H1 (cell line): Measurements from ENCODE around the gene KCNMA1.

Experiments used
- CEBPB ChIP-seq: IDR thresholded peaks from 2 replicates; pipeline ENCODE4 v1.6.1; 2012; ENCODE audit warnings: low read depth, low read length
- EP300 ChIP-seq, 2 experiments: IDR thresholded peaks; 1 replicate in 1 of 2; 2 replicates in 1 of 2; pipeline ENCODE4 v1.6.1; 2011 to 2012; ENCODE audit warnings: low read depth in 2 of 2, low read length in 2 of 2, mild to moderate bottlenecking in 2 of 2, borderline replicate concordance in 1 of 2, inconsistent platforms in 1 of 2, moderate library complexity in 1 of 2
- KDM1A ChIP-seq: fragments of 200-600, 300-600 bp; sonication (generic); IDR thresholded peaks from 2 replicates; pipeline ENCODE4 v1.7.1; 2016; ENCODE audit warnings: mild to moderate bottlenecking, low read length, borderline replicate concordance
- NRF1 ChIP-seq: IDR thresholded peaks from 2 replicates; pipeline ENCODE4 v1.6.1; 2011; ENCODE audit warnings: mild to moderate bottlenecking, low read depth, low read length, improper control_type of control experiment
- POLR2A ChIP-seq, 2 experiments: IDR thresholded peaks; 1 replicate in 1 of 2; 2 replicates in 1 of 2; pipeline ENCODE4 v1.6.1; 2011; ENCODE audit warnings: low read depth in 2 of 2, low read length in 2 of 2, mild to moderate bottlenecking in 2 of 2; ENCODE audit errors: control extremely low read depth in 1 of 2
- POLR2AphosphoS5 ChIP-seq: IDR thresholded peaks from 2 replicates; pipeline ENCODE4 v1.6.1; 2011; ENCODE audit warnings: low read depth, low read length
- RFX5 ChIP-seq: IDR thresholded peaks from 2 replicates; pipeline ENCODE4 v1.6.1; 2011; ENCODE audit warnings: low read depth, low read length, improper control_type of control experiment, borderline replicate concordance
- SIN3A ChIP-seq, 2 experiments: IDR thresholded peaks in 1 of 2; conservative IDR thresholded peaks in 1 of 2; 2 replicates each; pipeline ENCODE4 v1.6.1; 2011 to 2012; ENCODE audit warnings: low read length in 2 of 2, improper control_type of control experiment in 1 of 2, low read depth in 1 of 2, mild to moderate bottlenecking in 1 of 2
- SRF ChIP-seq: IDR thresholded peaks from 2 replicates; pipeline ENCODE4 v1.6.1; 2011; ENCODE audit warnings: mild to moderate bottlenecking, low read depth, low read length, moderate library complexity
- TEAD4 ChIP-seq: IDR thresholded peaks from 2 replicates; pipeline ENCODE4 v1.6.1; 2012; ENCODE audit warnings: low read depth, low read length, inconsistent platforms, mixed read lengths
- ZNF274 ChIP-seq: IDR thresholded peaks from 2 replicates; pipeline ENCODE4 v1.7.0; 2012; ENCODE audit warnings: low read length, borderline replicate concordance; ENCODE audit errors: extremely low read depth
- TF ChIP-seq, protein P1 (sequence below), 3 experiments: IDR thresholded peaks; 1 replicate in 2 of 3; 2 replicates in 1 of 3; pipeline versions ENCODE4 v1.5.1 to v1.6.1; 2011; ENCODE audit warnings: low read length in 3 of 3, mild to moderate bottlenecking in 3 of 3, inconsistent platforms in 2 of 3, low read depth in 1 of 3, moderate library complexity in 1 of 3; ENCODE audit not compliant: insufficient read depth in 1 of 3; ENCODE audit errors: control extremely low read depth in 1 of 3
- TF ChIP-seq, protein P2 (sequence below): IDR thresholded peaks from 2 replicates; pipeline ENCODE4 v1.6.1; 2011; ENCODE audit warnings: low read depth, mild to moderate bottlenecking, low read length; ENCODE audit not compliant: insufficient read depth

DNA sequence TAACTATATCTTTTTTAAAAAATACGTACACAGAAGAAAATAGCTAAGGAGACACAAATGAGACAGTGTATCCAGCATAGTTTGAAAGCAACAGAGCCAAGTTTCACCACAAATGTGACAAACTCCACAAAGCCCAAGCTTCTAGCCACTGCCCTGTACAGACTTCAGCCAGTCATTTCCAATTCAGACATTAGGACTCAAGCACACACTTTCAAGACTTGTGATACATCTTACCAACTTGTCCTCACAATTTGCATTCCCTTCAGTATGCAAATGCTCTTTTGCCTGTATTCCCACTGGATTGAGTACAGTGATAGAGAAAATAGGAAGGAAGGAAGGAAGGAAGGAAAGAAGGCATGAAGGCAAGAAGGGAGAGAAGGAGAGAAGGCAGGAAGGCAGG lies 510.4 kb downstream of the KCNMA1 start:
- TF ChIP-seq, protein P1, sequence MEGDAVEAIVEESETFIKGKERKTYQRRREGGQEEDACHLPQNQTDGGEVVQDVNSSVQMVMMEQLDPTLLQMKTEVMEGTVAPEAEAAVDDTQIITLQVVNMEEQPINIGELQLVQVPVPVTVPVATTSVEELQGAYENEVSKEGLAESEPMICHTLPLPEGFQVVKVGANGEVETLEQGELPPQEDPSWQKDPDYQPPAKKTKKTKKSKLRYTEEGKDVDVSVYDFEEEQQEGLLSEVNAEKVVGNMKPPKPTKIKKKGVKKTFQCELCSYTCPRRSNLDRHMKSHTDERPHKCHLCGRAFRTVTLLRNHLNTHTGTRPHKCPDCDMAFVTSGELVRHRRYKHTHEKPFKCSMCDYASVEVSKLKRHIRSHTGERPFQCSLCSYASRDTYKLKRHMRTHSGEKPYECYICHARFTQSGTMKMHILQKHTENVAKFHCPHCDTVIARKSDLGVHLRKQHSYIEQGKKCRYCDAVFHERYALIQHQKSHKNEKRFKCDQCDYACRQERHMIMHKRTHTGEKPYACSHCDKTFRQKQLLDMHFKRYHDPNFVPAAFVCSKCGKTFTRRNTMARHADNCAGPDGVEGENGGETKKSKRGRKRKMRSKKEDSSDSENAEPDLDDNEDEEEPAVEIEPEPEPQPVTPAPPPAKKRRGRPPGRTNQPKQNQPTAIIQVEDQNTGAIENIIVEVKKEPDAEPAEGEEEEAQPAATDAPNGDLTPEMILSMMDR (IDR thresholded peaks at IDR 0.05; ENCODE audit: control extremely low read depth in 1 of 3, insufficient read depth in 1 of 3, low read depth in 1 of 3, low read length in 3 of 3): no peak
- TF ChIP-seq RFX5: no peak
- TF ChIP-seq POLR2AphosphoS5: no peak
- no peak for TF ChIP-seq SIN3A (conservative IDR thresholded peaks at IDR 0.05 in 1 of 2, IDR thresholded peaks at IDR 0.05 in 1 of 2; ENCODE audit: low read depth in 1 of 2, low read length in 2 of 2)
- TF ChIP-seq POLR2A (IDR thresholded peaks at IDR 0.05; ENCODE audit: control extremely low read depth in 1 of 2, low read depth in 2 of 2, low read length in 2 of 2): no peak
- no peak for TF ChIP-seq ZNF274
- TF ChIP-seq CEBPB: no peak
- TF ChIP-seq, protein P2, sequence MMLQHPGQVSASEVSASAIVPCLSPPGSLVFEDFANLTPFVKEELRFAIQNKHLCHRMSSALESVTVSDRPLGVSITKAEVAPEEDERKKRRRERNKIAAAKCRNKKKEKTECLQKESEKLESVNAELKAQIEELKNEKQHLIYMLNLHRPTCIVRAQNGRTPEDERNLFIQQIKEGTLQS: no peak
- no peak for TF ChIP-seq TEAD4
- TF ChIP-seq SRF: no peak
- no peak for TF ChIP-seq EP300 (IDR thresholded peaks at IDR 0.05; ENCODE audit: borderline replicate concordance in 1 of 2, low read depth in 2 of 2, low read length in 2 of 2)
- TF ChIP-seq KDM1A: no peak
- no peak for TF ChIP-seq NRF1
